H9 (cell line): ENCODE results near the gene TMEM123. TPM values are rescaled to one million over a fixed set of nuclear protein-coding genes. Genes with fewer than 3 reads are reported as not detected.

Source experiments
- DNase-seq: peaks from one replicate; pipeline ENCODE4 v3.0.0-alpha.2; 2017
- H2AFZ ChIP-seq: one replicate; pipeline ENCODE4 v1.6.1; 2013; ENCODE audit warnings: mild to moderate bottlenecking, low read length, control low read depth, moderate library complexity
- H2AK5ac ChIP-seq: 2 replicates; pipeline ENCODE4 v1.6.1; 2013; ENCODE audit warnings: low read length, control low read depth, mixed read lengths; ENCODE audit not compliant: insufficient read length
- H2BK120ac ChIP-seq: one replicate; pipeline ENCODE4 v1.6.1; 2013; ENCODE audit warnings: low read depth, mild to moderate bottlenecking, low read length, control low read depth, inconsistent platforms; ENCODE audit not compliant: poor library complexity, severe bottlenecking
- H2BK12ac ChIP-seq: 2 replicates; pipeline ENCODE4 v1.6.1; 2013; ENCODE audit warnings: low read length, control low read depth, mixed read lengths, low read depth; ENCODE audit not compliant: insufficient read length
- H2BK15ac ChIP-seq: 2 replicates; pipeline ENCODE4 v1.6.1; 2013; ENCODE audit warnings: low read depth, low read length, control low read depth
- H2BK20ac ChIP-seq: one replicate; pipeline ENCODE4 v1.6.1; 2013; ENCODE audit warnings: low read depth, mild to moderate bottlenecking, low read length, control low read depth, inconsistent platforms; ENCODE audit not compliant: poor library complexity, severe bottlenecking
- H2BK5ac ChIP-seq: 2 replicates; pipeline ENCODE4 v1.6.1; 2013; ENCODE audit warnings: low read length, control low read depth, mixed read lengths; ENCODE audit not compliant: insufficient read length
- H3K14ac ChIP-seq: 2 replicates; pipeline ENCODE4 v1.6.1; 2013; ENCODE audit warnings: low read length, control low read depth; ENCODE audit not compliant: insufficient read depth
- H3K18ac ChIP-seq: 2 replicates; pipeline ENCODE4 v1.6.1; 2013; ENCODE audit warnings: low read depth, mild to moderate bottlenecking, mixed read lengths, low read length, control low read depth; ENCODE audit not compliant: insufficient read length
- H3K23ac ChIP-seq: 2 replicates; pipeline ENCODE4 v1.6.1; 2013; ENCODE audit warnings: low read length, control low read depth, mixed read lengths, low read depth; ENCODE audit not compliant: insufficient read length
- H3K23me2 ChIP-seq: 2 replicates; pipeline ENCODE4 v1.6.1; 2013; ENCODE audit warnings: low read depth, mild to moderate bottlenecking, mixed read lengths, low read length, control low read depth; ENCODE audit not compliant: insufficient read length, poor library complexity, severe bottlenecking
- H3K27ac ChIP-seq: 2 replicates; pipeline ENCODE4 v1.5.1; 2013; ENCODE audit warnings: low read length, control low read depth, mixed read lengths, low read depth; ENCODE audit not compliant: insufficient read length
- H3K27me3 ChIP-seq: 2 replicates; pipeline ENCODE4 v1.6.1; 2013; ENCODE audit warnings: low read length, control low read depth, inconsistent platforms; ENCODE audit not compliant: insufficient read depth
- H3K4ac ChIP-seq: 2 replicates; pipeline ENCODE4 v1.6.1; 2013; ENCODE audit warnings: low read depth, mild to moderate bottlenecking, control low read depth, inconsistent platforms, low read length, moderate library complexity
- H3K4me1 ChIP-seq: 2 replicates; pipeline ENCODE4 v1.6.1; 2013; ENCODE audit warnings: low read length, control low read depth, inconsistent platforms; ENCODE audit not compliant: insufficient read depth
- H3K4me2 ChIP-seq: 2 replicates; pipeline ENCODE4 v1.6.1; 2013; ENCODE audit warnings: low read length, control low read depth, mixed read lengths; ENCODE audit not compliant: insufficient read length, insufficient read depth
- H3K56ac ChIP-seq: 2 replicates; pipeline ENCODE4 v1.6.1; 2013; ENCODE audit warnings: low read depth, mild to moderate bottlenecking, mixed read lengths, low read length, control low read depth; ENCODE audit not compliant: insufficient read length
- H3K79me1 ChIP-seq: 2 replicates; pipeline ENCODE4 v1.6.1; 2013; ENCODE audit warnings: low read depth, mild to moderate bottlenecking, moderate library complexity, low read length, control low read depth, inconsistent platforms; ENCODE audit not compliant: insufficient read depth, poor library complexity, severe bottlenecking
- H3K79me2 ChIP-seq: 2 replicates; pipeline ENCODE4 v1.6.1; 2013; ENCODE audit warnings: low read length, control low read depth, inconsistent platforms; ENCODE audit not compliant: insufficient read depth
- H3K9ac ChIP-seq: 2 replicates; pipeline ENCODE4 v1.6.1; 2013; ENCODE audit warnings: low read length, control low read depth, mixed read lengths; ENCODE audit not compliant: insufficient read length; ENCODE audit errors: extremely low read depth
- H3K9me3 ChIP-seq: one replicate; pipeline ENCODE4 v1.6.1; 2013; ENCODE audit warnings: low read depth, low read length, inconsistent platforms; ENCODE audit not compliant: control insufficient read depth
- H3T11ph ChIP-seq: one replicate; pipeline ENCODE4 v1.6.1; 2013; ENCODE audit warnings: mild to moderate bottlenecking, low read length, control low read depth, inconsistent platforms
- H4K20me1 ChIP-seq: one replicate; pipeline ENCODE4 v1.6.1; 2013; ENCODE audit not compliant: control insufficient read depth, insufficient read length, insufficient read depth
- H4K5ac ChIP-seq: 2 replicates; pipeline ENCODE4 v1.6.1; 2013; ENCODE audit warnings: low read depth, mild to moderate bottlenecking, mixed read lengths, low read length, control low read depth; ENCODE audit not compliant: insufficient read length
- H4K8ac ChIP-seq: replicated peaks from 2 replicates; pipeline ENCODE4 v1.6.1; 2013; ENCODE audit warnings: low read length, control low read depth, mixed read lengths, low read depth; ENCODE audit not compliant: insufficient read length
- H4K91ac ChIP-seq: 2 replicates; pipeline ENCODE4 v1.6.1; 2013; ENCODE audit warnings: low read depth, mild to moderate bottlenecking, moderate library complexity, mixed read lengths, low read length, control low read depth; ENCODE audit not compliant: insufficient read length
- H3K27ac Mint-ChIP-seq, 3 experiments: 2 replicates in 2 of 3; 3 replicates in 1 of 3; pipeline ENCODE4 v1.8.0; 2020 to 2021; ENCODE audit warnings: mixed read lengths in 3 of 3, mild to moderate bottlenecking in 1 of 3, moderate library complexity in 1 of 3
- H3K27me3 Mint-ChIP-seq: 2 replicates; pipeline ENCODE4 v1.8.0; 2021; ENCODE audit warnings: low read depth, mild to moderate bottlenecking, moderate library complexity, mixed read lengths
- H3K36me3 Mint-ChIP-seq, 3 experiments: 2 replicates in 2 of 3; 3 replicates in 1 of 3; pipeline ENCODE4 v1.8.0; 2020 to 2021; ENCODE audit warnings: low read depth in 3 of 3, mixed read lengths in 3 of 3; ENCODE audit not compliant: insufficient read depth in 1 of 3
- H3K4me1 Mint-ChIP-seq, 2 experiments: 2 replicates each; pipeline ENCODE4 v1.8.0; 2020; ENCODE audit warnings: mixed read lengths in 2 of 2
- H3K4me3 Mint-ChIP-seq, 2 experiments: 2 replicates in 1 of 2; 3 replicates in 1 of 2; pipeline ENCODE4 v1.8.0; 2020 to 2021; ENCODE audit warnings: mild to moderate bottlenecking in 2 of 2, mixed read lengths in 2 of 2, moderate library complexity in 1 of 2
- H3K9me3 Mint-ChIP-seq, 2 experiments: 2 replicates in 1 of 2; 3 replicates in 1 of 2; pipeline ENCODE4 v1.8.0; 2020; ENCODE audit warnings: mild to moderate bottlenecking in 2 of 2, mixed read lengths in 2 of 2, moderate library complexity in 1 of 2
- WGBS: extraction: QIAGEN DNeasy Blood & Tissue Kit; methylation state at CpG from one replicate; pipeline ENCODE4 v1.1.7; 2013; ENCODE audit warnings: missing lambda C conversion rate, low lambda C conversion rate, mixed read lengths; ENCODE audit not compliant: insufficient read length; ENCODE audit errors: extremely low coverage; 5-methylcytosine and 5-hydroxymethylcytosine counted together
- total RNA-seq: library from RNA; stranded (reverse); gene quantifications from 2 replicates; pipeline ENCODE4 v1.2.1, GENCODE V29; 2021
- TF ChIP-seq, protein P1 (sequence below): fragments of 200-600 bp; sonication (generic); conservative IDR thresholded peaks from 3 replicates; pipeline ENCODE4 v1.8.0; 2021; ENCODE audit warnings: antibody characterized with exemption, mild to moderate bottlenecking

TMEM123 gene
- total RNA-seq, 1 experiment from 2014 or later, result 76.7 TPM

DNA sequence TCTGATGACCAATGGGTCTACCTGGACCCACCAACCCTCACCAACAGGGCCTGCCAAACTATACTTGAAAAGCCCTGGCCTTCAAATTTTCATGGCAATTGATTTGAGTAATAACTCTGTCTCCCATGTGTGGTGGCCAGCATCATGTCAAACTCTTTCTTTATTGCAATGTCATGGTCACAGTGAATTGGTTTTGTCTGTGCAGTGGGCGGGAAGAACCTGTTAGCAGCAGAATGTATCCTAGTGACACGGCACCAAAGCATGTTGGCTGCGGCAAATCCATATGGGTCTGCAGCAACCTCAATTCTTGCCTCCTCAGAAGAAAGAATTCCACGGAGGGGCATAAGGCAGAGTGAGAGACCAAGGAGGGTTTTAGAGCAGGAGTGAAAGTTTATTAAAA lies 19.6 kb upstream of the TMEM123 start:
- H3K4me3 Mint-ChIP-seq, result no peak overlapping the region
- no peak overlapping the region for H3K56ac ChIP-seq

More for the DNA sequence above, 19.6 kb upstream of the TMEM123 start:
- Mint-ChIP-seq H3K27me3 (no peaks in the 10 kb centered on the region; the same call in 1 of the 2 replicates), H3K36me3 (no peaks in the 10 kb centered on the region), H3K9me3 (no peaks in the 10 kb centered on the region), H3K4me1 (peaks cover 8 to 11% of the 10 kb centered on the region in 2 experiments), H3K27ac (no peak overlapping the region)
- Histone ChIP-seq H2AFZ (no peak overlapping the region), H2BK20ac (no peak overlapping the region), H3K9me3 (no peaks in the 10 kb centered on the region), H4K5ac (no peak overlapping the region), H3K79me1 (no peaks in the 10 kb centered on the region), H3K27me3 (no peaks in the 10 kb centered on the region), H4K91ac (no peak overlapping the region), H3K79me2 (no peaks in the 10 kb centered on the region), H2AK5ac (no peak overlapping the region), H4K8ac (no peak overlapping the region), H3K23ac (no peak overlapping the region), H3K9ac (no peak overlapping the region), H2BK5ac (no peak overlapping the region), H3K14ac (no peak overlapping the region), H3K27ac (no peak overlapping the region), H4K20me1 (no peaks in the 10 kb centered on the region), H3K23me2 (no peaks in the 10 kb centered on the region), H2BK12ac (no peak overlapping the region), H3K4me2 (no peak overlapping the region), H3K4me1 (peaks cover 3% of the 10 kb centered on the region; the same call in 1 of the 2 replicates), H3K18ac (no peak overlapping the region), H3T11ph (no peak overlapping the region), H3K4ac (no peak overlapping the region), H2BK15ac (no peak overlapping the region), H2BK120ac (no peak overlapping the region)
- TF ChIP-seq, protein P1, sequence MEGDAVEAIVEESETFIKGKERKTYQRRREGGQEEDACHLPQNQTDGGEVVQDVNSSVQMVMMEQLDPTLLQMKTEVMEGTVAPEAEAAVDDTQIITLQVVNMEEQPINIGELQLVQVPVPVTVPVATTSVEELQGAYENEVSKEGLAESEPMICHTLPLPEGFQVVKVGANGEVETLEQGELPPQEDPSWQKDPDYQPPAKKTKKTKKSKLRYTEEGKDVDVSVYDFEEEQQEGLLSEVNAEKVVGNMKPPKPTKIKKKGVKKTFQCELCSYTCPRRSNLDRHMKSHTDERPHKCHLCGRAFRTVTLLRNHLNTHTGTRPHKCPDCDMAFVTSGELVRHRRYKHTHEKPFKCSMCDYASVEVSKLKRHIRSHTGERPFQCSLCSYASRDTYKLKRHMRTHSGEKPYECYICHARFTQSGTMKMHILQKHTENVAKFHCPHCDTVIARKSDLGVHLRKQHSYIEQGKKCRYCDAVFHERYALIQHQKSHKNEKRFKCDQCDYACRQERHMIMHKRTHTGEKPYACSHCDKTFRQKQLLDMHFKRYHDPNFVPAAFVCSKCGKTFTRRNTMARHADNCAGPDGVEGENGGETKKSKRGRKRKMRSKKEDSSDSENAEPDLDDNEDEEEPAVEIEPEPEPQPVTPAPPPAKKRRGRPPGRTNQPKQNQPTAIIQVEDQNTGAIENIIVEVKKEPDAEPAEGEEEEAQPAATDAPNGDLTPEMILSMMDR, result no peak
- WGBS, result no CpG with 5 or more reads among the region's 4 CpGs
- no peak for DNase-seq
